ENCODE data around the gene PIP5K1B.

PIP5K1B gene

GRCh38 chr9:68964765-68965164 lies 259.7 kb downstream of the PIP5K1B start:
- H3K9me3 ChIP-seq (ENCODE audit: control insufficient read depth, insufficient read depth, low read length), result no peaks in the 10 kb centered on the region
- H3K36me3 ChIP-seq (ENCODE audit: insufficient read depth, low read length), result no peaks in the 10 kb centered on the region
- no peak overlapping the region for H3K9ac ChIP-seq (ENCODE audit: low read depth, low read length)
- H3K4me1 ChIP-seq (ENCODE audit: insufficient read depth, low read length), result no peaks in the 10 kb centered on the region

DNA sequence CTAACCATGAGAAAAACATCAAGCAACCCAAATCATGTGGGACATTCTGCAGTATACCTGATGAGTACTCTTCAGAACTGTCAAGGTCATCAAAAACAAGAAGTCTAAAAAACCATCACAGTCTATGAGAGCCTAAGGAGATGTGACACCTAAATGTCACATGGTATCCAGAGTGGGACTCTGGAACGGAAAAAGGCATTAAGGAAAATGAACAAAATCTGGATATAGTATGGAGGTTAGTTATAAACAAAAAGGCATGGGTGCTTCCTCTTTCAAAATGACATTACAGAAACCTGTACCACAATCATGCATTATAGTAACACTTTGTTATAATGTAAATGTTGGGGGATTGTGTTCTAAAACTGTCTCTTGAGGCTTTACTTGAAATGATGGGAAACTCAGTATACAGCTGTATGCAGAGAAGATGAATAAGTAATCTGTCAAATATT lies 261.5 kb downstream of the PIP5K1B start:
- Histone ChIP-seq H3K4me1 (ENCODE audit: insufficient read depth, low read length) (no peaks in the 10 kb centered on the region), H3K9ac (ENCODE audit: low read depth, low read length) (no peak overlapping the region), H3K9me3 (ENCODE audit: control insufficient read depth, insufficient read depth, low read length) (no peaks in the 10 kb centered on the region; the same call in 1 of the 2 replicates), H3K36me3 (ENCODE audit: insufficient read depth, low read length) (no peaks in the 10 kb centered on the region)

DNA sequence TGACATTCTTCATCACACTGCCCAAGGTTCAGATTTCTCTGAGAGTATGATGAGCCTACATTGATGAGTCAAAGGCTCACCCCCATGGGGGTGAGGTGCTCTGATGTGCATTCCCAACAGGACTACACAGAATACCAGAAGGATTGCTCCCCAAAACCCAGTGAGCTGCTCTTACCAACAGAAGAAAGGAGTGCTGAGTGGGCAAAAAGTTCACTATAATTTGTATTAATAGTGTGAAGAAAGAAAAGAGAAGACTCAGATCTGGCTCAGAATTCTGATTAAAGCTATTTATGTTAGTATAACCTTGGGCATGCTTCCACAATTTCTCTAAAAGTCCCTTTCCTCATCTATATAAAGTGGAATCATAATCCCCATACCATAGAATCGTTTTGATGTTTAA lies 262.8 kb downstream of the PIP5K1B start:
- Histone ChIP-seq H3K9ac (ENCODE audit: low read depth, low read length) (no peak overlapping the region), H3K36me3 (ENCODE audit: insufficient read depth, low read length) (no peaks in the 10 kb centered on the region), H3K9me3 (ENCODE audit: control insufficient read depth, insufficient read depth, low read length) (no peaks in the 10 kb centered on the region; the same call in 1 of the 2 replicates), H3K4me1 (ENCODE audit: insufficient read depth, low read length) (no peaks in the 10 kb centered on the region)

- Histone ChIP-seq H3K36me3 (ENCODE audit: insufficient read depth, low read length) (no peaks in the 10 kb centered on the region), H3K9ac (ENCODE audit: low read depth, low read length) (no peak overlapping the region), H3K4me1 (ENCODE audit: insufficient read depth, low read length) (no peaks in the 10 kb centered on the region), H3K9me3 (ENCODE audit: control insufficient read depth, insufficient read depth, low read length) (no peaks in the 10 kb centered on the region; the same call in 1 of the 2 replicates)
Measured at GRCh38 chr9:68969538-68969937, 264.5 kb downstream of the PIP5K1B start.

GRCh38 chr9:68970151-68970550 lies 265.1 kb downstream of the PIP5K1B start:
- no peaks in the 10 kb centered on the region; the same call in 1 of the 2 replicates for H3K9me3 ChIP-seq (ENCODE audit: control insufficient read depth, insufficient read depth, low read length)
- no peaks in the 10 kb centered on the region for H3K4me1 ChIP-seq (ENCODE audit: insufficient read depth, low read length)
- H3K36me3 ChIP-seq (ENCODE audit: insufficient read depth, low read length), result no peaks in the 10 kb centered on the region
- no peak overlapping the region for H3K9ac ChIP-seq (ENCODE audit: low read depth, low read length)

GRCh38 chr9:68973619-68974018 lies 268.6 kb downstream of the PIP5K1B start:
- no peaks in the 10 kb centered on the region for H3K4me1 ChIP-seq (ENCODE audit: insufficient read depth, low read length)
- no peak overlapping the region for H3K9ac ChIP-seq (ENCODE audit: low read depth, low read length)
- H3K9me3 ChIP-seq (ENCODE audit: control insufficient read depth, insufficient read depth, low read length), result peaks cover 4% of the 10 kb centered on the region
- no peaks in the 10 kb centered on the region; the same call in 1 of the 2 replicates for H3K36me3 ChIP-seq (ENCODE audit: insufficient read depth, low read length)

DNA sequence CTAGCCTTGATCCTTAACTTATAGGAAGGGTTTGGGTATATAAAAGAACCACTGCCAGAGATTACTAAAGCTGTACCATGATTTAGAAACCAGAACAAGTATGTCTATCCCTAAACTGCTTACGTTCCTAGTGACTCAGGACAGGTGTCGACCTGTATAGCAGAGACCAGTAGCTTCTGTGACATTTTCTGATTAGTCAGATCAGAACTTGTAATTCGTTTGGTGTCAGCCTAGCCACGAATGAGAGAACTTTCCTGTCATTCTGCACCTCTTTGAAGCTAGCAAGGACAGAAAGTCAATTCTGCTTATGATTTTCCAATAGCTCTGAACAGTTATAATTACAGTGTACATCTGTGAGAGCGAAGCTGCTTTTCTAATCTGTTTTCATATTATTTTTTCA lies 269.4 kb downstream of the PIP5K1B start:
- no peak overlapping the region for H3K9ac ChIP-seq (ENCODE audit: low read depth, low read length)
- peaks cover 4% of the 10 kb centered on the region for H3K9me3 ChIP-seq (ENCODE audit: control insufficient read depth, insufficient read depth, low read length)
- 0 out of 2 replicates have a peak, but pooled peaks cover 3% of the 10 kb centered on the region for H3K4me1 ChIP-seq (ENCODE audit: insufficient read depth, low read length)
- no peaks in the 10 kb centered on the region; the same call in 1 of the 2 replicates for H3K36me3 ChIP-seq (ENCODE audit: insufficient read depth, low read length)

- H3K4me1 ChIP-seq (ENCODE audit: insufficient read depth, low read length), result 0 out of 2 replicates have a peak, but pooled peaks cover 5% of the 10 kb centered on the region
- no peak overlapping the region for H3K9ac ChIP-seq (ENCODE audit: low read depth, low read length)
- peaks cover 4% of the 10 kb centered on the region for H3K9me3 ChIP-seq (ENCODE audit: control insufficient read depth, insufficient read depth, low read length)
- H3K36me3 ChIP-seq (ENCODE audit: insufficient read depth, low read length), result no peaks in the 10 kb centered on the region; the same call in 1 of the 2 replicates
Measured at GRCh38 chr9:68974901-68975300, 269.9 kb downstream of the PIP5K1B start.

GRCh38 chr9:68975365-68976043 lies 270.5 kb downstream of the PIP5K1B start:
- Histone ChIP-seq H3K36me3 (ENCODE audit: insufficient read depth, low read length) (no peaks in the 10 kb centered on the region; the same call in 1 of the 2 replicates), H3K4me1 (ENCODE audit: insufficient read depth, low read length) (peaks cover 11% of the 10 kb centered on the region; the same call in 1 of the 2 replicates), H3K9ac (ENCODE audit: low read depth, low read length) (no peak overlapping the region), H3K9me3 (ENCODE audit: control insufficient read depth, insufficient read depth, low read length) (peaks cover 4% of the 10 kb centered on the region)

GRCh38 chr9:68978066-68978465 lies 273.0 kb downstream of the PIP5K1B start:
- no peaks in the 10 kb centered on the region; the same call in 1 of the 2 replicates for H3K36me3 ChIP-seq (ENCODE audit: insufficient read depth, low read length)
- H3K9me3 ChIP-seq (ENCODE audit: control insufficient read depth, insufficient read depth, low read length), result peaks cover 4% of the 10 kb centered on the region
- H3K4me1 ChIP-seq (ENCODE audit: insufficient read depth, low read length), result peaks cover 25% of the 10 kb centered on the region
- no peak overlapping the region for H3K9ac ChIP-seq (ENCODE audit: low read depth, low read length)

- peaks cover 4% of the 10 kb centered on the region for H3K9me3 ChIP-seq (ENCODE audit: control insufficient read depth, insufficient read depth, low read length)
- peaks cover 25% of the 10 kb centered on the region for H3K4me1 ChIP-seq (ENCODE audit: insufficient read depth, low read length)
- H3K9ac ChIP-seq (ENCODE audit: low read depth, low read length), result no peak overlapping the region
- H3K36me3 ChIP-seq (ENCODE audit: insufficient read depth, low read length), result no peaks in the 10 kb centered on the region; the same call in 1 of the 2 replicates
Measured at GRCh38 chr9:68978501-68978900, 273.5 kb downstream of the PIP5K1B start.

DNA sequence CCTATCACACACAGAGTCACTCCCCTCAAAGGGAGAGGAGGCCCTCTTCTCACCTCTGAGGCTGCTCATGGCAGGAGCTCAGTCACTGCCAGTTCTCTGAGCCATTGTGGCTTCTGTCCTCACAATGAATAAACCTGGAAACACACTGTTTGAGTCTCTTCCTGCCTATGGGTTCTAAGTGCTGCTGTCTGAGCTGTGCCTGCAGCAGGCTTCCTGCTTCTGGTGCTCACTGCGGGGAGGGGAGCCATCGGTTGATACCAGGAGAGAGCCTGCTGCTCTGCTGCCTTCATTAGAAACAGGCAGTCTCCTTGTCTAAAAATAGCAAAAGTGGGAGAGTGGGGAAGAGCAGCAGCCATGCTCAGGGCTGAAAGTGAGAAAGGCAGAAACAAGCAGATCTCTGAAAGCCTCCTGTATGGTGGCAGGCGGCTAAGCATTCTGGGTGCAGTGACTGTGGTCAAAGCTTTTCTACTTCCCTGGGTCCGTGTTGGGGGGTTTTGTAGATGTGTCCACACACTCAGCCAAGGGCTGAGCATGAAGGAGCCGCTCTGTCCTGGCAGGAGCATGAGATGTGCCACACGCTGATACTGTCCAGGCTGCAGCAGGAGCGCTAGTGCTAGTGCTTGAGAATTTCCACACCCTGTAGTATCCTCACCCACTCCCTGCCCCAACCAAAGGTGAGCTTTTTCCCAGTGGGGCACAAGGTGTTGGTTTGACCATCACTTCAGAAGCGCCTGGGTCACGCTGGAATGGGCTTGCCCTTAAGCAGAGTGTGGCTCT lies 274.7 kb downstream of the PIP5K1B start:
- peaks cover 25% of the 10 kb centered on the region for H3K4me1 ChIP-seq (ENCODE audit: insufficient read depth, low read length)
- peaks cover 4% of the 10 kb centered on the region for H3K9me3 ChIP-seq (ENCODE audit: control insufficient read depth, insufficient read depth, low read length)
- H3K9ac ChIP-seq (ENCODE audit: low read depth, low read length), result no peak overlapping the region
- no peaks in the 10 kb centered on the region; the same call in 1 of the 2 replicates for H3K36me3 ChIP-seq (ENCODE audit: insufficient read depth, low read length)

DNA sequence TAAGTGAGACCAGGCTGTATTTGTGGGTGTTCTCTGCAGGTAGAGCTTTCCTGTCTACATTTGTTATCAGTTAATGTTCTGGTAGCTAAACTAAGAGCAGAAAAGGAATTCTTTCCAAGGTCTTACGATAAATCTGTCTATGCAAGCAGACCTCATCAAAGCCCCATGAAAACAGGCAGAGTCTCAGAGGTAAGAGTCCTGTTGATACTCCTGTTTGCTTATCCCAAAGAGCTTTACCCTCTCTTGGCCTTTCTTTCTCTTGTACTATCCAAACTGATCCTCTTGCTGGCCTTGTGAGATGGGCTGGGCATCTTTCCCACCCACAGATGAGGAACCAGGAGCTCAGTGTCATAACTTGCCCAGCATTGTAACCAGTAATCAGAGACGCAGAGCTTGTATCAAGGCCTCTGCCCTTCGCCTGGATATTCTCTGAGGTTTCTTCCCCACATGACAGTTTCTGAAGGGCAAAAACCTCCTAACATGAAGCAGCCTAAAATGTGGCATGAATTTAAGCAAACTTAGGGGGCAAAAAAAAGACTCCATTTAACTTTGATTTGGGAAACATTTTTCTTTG lies 275.4 kb downstream of the PIP5K1B start:
- Histone ChIP-seq H3K36me3 (ENCODE audit: insufficient read depth, low read length) (no peaks in the 10 kb centered on the region; the same call in 1 of the 2 replicates), H3K4me1 (ENCODE audit: insufficient read depth, low read length) (peaks cover 25% of the 10 kb centered on the region), H3K9ac (ENCODE audit: low read depth, low read length) (no peak overlapping the region), H3K9me3 (ENCODE audit: control insufficient read depth, insufficient read depth, low read length) (peaks cover 4% of the 10 kb centered on the region)

DNA sequence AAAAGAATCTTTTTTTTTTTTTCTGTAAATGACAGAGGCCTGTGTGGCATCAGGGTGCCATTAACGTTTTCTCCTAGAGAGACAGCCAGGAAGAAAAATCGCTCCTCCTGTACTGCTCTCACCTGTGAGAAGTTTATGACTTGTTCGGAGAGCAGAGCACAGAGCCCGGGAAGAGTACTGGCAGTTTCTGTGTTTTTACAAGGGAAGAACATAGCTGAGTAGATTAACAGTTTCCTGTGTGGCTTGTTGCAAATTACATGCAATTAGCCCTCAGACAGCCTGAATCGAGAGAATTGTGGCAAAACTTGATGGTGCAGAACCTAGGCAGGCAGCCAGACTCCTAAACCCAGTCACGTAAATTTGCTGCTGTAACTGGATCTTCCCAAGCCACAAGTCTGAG lies 276.7 kb downstream of the PIP5K1B start:
- no peak overlapping the region for H3K9ac ChIP-seq (ENCODE audit: low read depth, low read length)
- H3K4me1 ChIP-seq (ENCODE audit: insufficient read depth, low read length), result peaks cover 25% of the 10 kb centered on the region
- no peaks in the 10 kb centered on the region; the same call in 1 of the 2 replicates for H3K9me3 ChIP-seq (ENCODE audit: control insufficient read depth, insufficient read depth, low read length)
- no peaks in the 10 kb centered on the region for H3K36me3 ChIP-seq (ENCODE audit: insufficient read depth, low read length)

Measured in ES-I3 (cell line).